Naive B cell (primary cell): Measurements from ENCODE around the gene CA9. TPM values are rescaled to one million over a fixed set of nuclear protein-coding genes. Genes with fewer than 3 reads are reported as not detected.
A peak's percentile ranks its signal among the peaks of the same experiment; 100 is the strongest.

Experiments used
- ATAC-seq, 2 donors: fragments of 150-1000 bp; cut with Tn5 transposase; 2 replicates each; pipeline ENCODE4 v1.10.0; 2021; ENCODE audit warnings: low read depth in 2 of 2, mild to moderate bottlenecking in 2 of 2, moderate library complexity in 2 of 2
- DNase-seq: peaks from one replicate; pipeline ENCODE4 v3.0.0; 2022
- H3K27ac Mint-ChIP-seq, 6 donors: one replicate each; pipeline ENCODE4 v1.8.0; 2020 to 2022; ENCODE audit warnings: mild to moderate bottlenecking in 6 of 6, mixed read lengths in 6 of 6, moderate library complexity in 5 of 6, inconsistent platforms in 2 of 6
- H3K27me3 Mint-ChIP-seq, 3 donors: one replicate each; pipeline ENCODE4 v1.8.0; 2021 to 2022; ENCODE audit warnings: mixed read lengths in 3 of 3, mild to moderate bottlenecking in 1 of 3
- H3K36me3 Mint-ChIP-seq, 2 donors: one replicate each; pipeline ENCODE4 v1.8.0; 2020 to 2022; ENCODE audit warnings: mixed read lengths in 2 of 2, inconsistent platforms in 1 of 2, mild to moderate bottlenecking in 1 of 2
- H3K4me1 Mint-ChIP-seq, 3 donors: one replicate each; pipeline ENCODE4 v1.8.0; 2020 to 2022; ENCODE audit warnings: mixed read lengths in 3 of 3, inconsistent platforms in 1 of 3, mild to moderate bottlenecking in 1 of 3, moderate library complexity in 1 of 3
- H3K4me3 Mint-ChIP-seq, 8 donors: one replicate each; pipeline ENCODE4 v1.8.0; 2020 to 2022; ENCODE audit warnings: mild to moderate bottlenecking in 8 of 8, mixed read lengths in 8 of 8, moderate library complexity in 8 of 8, inconsistent platforms in 2 of 8
- H3K9me3 Mint-ChIP-seq, 7 donors: one replicate each; pipeline ENCODE4 v1.8.0; 2020 to 2022; ENCODE audit warnings: mixed read lengths in 7 of 7, mild to moderate bottlenecking in 5 of 7, inconsistent platforms in 2 of 7, moderate library complexity in 1 of 7
- polyA plus RNA-seq, 6 donors: library from polyadenylated mRNA; unstranded; fragments of 300-500 nt; fragmentation: Illumina TruSeq; gene quantifications; one replicate each; pipeline ENCODE4 v1.2.3, GENCODE V29; 2021; ENCODE audit warnings: low read depth in 6 of 6

The CA9 gene
- polyA plus RNA-seq, 6 donors from 2014 or later: not detected

DNA sequence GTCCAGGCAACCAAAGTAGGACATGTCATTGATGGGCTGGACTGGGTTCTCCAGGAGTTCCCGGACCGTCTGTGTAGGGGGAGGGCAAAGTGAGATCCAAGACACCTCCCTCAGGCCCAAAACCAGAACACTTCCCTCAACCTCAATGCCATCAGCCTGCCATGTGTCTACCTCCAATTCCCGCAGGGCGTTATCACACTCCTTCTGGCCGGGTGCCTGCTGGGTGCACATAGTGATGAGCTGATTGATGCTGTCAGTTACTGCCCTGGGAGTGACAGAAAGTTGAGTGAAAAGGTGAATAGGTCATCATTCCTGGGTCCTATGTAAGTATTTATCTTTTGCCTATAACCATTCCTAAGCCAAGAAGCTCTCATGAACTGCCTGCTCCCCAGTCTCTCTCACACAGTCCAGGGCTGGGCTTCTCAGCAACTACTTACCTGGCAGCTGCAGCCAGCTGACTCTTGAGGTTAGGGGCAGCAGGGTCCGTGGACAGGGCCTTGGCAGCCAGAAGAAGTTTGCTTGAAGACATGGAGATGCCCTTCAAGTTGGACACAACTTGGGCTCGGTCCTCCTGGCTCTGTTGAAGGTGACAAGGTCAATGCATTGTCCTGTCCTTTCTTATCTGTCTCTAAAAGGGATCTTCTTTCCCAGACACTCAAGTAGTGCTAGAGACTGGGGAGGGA lies 37.2 kb downstream of the CA9 start:
- Mint-ChIP-seq H3K27ac (peak overlapping the region in 3 of 6 donors; percentile 39 to 66 (median 58)), H3K9me3 (no peaks in the 10 kb centered on the region), H3K36me3 (peaks cover 14 to 62% of the 10 kb centered on the region in 2 donors), H3K4me3 (no peak overlapping the region), H3K27me3 (no peaks in the 10 kb centered on the region), H3K4me1 (peaks cover 2 to 13% (median 11%) of the 10 kb centered on the region in 3 donors)
- DNase-seq (no peak), ATAC-seq (no peak)

DNA sequence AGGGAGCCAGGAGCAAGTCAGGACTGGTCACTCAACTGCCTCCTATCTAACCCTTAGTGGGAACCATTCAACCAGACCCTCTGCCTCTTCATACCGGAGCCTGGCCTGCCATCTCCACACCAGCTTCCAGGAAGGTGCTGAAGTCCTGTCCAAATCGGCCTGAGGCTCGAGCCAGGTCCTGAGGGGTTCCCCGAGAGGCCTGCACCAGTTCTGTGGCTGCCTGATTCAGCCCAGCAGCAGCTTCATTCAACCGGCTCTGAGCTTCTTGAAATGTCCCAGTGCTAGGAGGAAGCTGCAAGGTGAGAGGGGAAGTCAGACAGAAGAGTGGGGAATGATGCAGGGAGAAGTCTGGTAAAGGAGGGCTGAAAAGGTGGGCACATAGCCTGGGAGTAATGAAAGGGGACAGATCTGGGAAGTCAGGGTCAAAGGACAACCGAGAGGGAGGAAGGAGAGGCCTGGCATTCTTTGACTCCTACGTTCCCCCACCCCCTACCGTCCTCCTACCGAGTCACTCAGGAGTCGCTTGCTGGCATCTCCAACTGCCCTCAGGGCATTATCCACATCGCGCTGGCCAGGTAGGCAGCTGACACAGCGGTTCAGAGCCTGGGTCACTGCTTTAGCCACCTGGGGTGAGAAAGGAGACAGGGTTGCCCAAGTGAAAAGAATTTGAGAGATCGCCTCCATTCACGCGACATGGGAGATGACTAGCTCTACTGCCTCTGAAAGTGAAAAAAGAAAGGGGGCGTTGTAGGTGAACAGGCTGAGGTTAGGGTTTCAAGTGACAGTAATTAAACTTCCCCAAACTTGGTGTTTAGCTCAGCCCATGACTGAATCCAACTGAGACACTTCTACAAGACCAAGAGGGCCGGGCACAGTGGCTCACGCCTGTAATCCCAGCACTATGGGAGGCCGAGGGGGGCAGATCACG lies 38.0 kb downstream of the CA9 start:
- H3K9me3 Mint-ChIP-seq: no peaks in the 10 kb centered on the region
- no peak overlapping the region for H3K4me3 Mint-ChIP-seq
- H3K27me3 Mint-ChIP-seq: no peaks in the 10 kb centered on the region
- ATAC-seq (no peak), DNase-seq (no peak)
- H3K4me1 Mint-ChIP-seq: peaks cover 2 to 18% (median 12%) of the 10 kb centered on the region in 3 donors
- H3K27ac Mint-ChIP-seq: peak overlapping the region in 2 of 6 donors; percentile 26 to 75
- peaks cover 21 to 65% of the 10 kb centered on the region in 2 donors for H3K36me3 Mint-ChIP-seq

DNA sequence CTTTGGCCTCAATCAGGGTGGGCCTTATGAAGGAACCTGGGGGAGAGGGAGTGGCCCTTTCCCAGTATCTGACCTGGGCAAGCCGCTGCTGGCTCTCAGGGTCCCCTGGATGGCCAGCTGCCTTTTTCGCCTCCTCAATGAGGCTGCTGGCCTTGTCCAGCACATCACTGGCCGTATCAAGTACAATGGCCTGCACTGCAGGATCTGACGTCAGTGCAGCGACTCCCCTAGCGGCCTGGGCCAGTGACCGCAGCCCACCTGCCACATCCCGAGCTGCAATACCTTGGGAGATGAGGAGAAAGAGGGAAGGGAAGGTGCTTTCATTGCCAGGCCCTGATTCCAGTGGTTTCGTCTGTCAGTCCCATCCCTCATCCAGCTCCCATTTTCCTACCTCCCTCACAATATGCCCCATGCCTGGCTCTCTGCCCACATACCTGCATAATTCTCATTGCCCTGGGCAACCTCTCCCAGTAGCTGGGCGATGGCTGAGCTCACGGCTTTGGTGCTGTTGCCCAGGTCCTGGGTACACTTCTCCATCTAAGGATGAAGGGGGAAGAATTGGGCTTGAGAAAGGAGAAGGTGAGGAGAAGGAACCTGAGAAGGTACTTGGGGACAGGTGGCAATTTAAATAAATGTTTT lies 39.2 kb downstream of the CA9 start:
- Mint-ChIP-seq H3K27me3 (no peaks in the 10 kb centered on the region), H3K9me3 (no peaks in the 10 kb centered on the region), H3K36me3 (peaks cover 16 to 57% of the 10 kb centered on the region in 2 donors), H3K4me3 (no peak overlapping the region), H3K4me1 (peaks cover 4 to 12% (median 5%) of the 10 kb centered on the region in 3 donors), H3K27ac (peak overlapping the region in 1 of 6 donors; percentile 30)
- ATAC-seq (no peak), DNase-seq (no peak)

DNA sequence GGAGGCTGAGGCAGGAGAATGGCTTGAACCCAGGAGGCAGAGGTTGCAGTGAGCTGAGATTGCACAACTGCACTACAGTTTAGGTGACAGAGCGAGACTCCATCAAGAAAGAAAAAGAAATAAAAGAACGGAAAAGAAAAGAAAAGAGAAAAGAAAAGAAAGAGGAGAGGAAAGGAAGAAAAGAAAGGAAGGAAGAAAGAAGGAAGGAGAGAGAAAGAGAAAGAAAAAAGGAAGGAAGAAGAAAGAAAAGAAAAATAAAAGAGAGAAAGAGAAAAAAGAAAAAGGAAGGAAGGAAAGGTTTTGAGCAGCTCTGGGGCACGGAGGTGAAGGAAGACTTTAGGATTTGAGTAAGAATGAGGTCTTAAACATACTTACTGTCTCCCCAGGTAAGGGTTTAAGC lies 39.9 kb downstream of the CA9 start:
- no peaks in the 10 kb centered on the region for H3K9me3 Mint-ChIP-seq
- H3K27ac Mint-ChIP-seq: peak overlapping the region in 2 of 6 donors; percentile 30 to 96
- H3K4me3 Mint-ChIP-seq: no peak overlapping the region
- no peaks in the 10 kb centered on the region for H3K27me3 Mint-ChIP-seq
- DNase-seq (no peak), ATAC-seq (no peak)
- peaks cover 19 to 50% of the 10 kb centered on the region in 2 donors for H3K36me3 Mint-ChIP-seq
- H3K4me1 Mint-ChIP-seq: peaks cover 11 to 15% (median 12%) of the 10 kb centered on the region in 3 donors

DNA sequence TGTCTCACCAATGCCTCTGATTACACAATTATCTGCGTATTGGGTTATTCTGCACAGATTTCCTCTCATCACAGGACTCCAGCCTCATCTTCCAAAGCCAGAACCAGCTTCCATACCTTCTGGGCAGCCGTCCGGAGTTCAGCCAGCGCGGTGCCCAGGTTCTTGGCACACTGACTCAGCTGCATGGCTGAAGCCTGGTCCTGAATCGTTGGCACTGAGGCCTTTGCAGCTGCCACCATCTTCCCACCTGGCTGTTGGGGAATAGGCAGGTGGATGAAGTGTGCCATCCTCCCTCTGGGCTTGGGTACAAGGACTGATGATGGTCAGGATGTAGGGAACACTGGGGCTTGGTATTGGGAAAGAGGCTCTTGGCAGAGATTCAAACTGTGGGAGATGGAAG lies 40.4 kb downstream of the CA9 start:
- Mint-ChIP-seq H3K4me1 (peaks cover 16 to 17% (median 16%) of the 10 kb centered on the region in 3 donors), H3K27me3 (no peaks in the 10 kb centered on the region), H3K4me3 (no peak overlapping the region), H3K27ac (no peak overlapping the region), H3K36me3 (peaks cover 19 to 45% of the 10 kb centered on the region in 2 donors), H3K9me3 (no peaks in the 10 kb centered on the region)
- DNase-seq (no peak), ATAC-seq (no peak)

DNA sequence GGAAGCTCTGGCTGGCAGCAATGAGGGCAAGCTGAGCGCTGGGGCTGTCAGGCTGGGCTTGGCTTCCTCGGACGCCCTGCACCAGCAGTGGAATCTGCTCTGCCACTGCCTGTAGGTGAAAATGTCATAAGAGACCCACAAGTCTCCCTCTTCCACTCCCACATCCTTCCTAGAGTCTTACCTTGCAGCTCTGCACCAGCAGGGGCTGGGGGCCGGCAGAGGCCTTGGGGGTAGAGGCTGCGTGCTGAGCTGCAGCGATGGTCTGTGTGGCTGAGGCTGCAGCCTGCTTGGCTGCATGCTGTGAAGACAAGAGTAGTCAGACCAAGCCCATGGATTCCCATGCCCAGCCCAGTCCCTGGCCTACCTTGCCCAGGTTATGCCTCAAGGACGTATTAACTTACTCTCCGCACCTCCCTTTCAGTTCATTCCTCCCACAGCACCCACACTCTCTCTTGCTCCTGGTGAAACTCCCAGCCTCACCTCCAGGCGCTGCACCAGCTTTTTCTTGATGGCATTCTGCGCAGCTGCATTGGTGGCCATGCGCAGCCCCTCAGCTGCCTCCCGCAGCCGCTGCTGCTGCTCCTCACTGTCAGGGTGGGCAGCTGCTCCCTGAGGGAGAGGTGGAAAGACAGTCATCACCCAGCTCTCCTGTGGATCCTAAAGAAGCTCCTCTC lies 41.0 kb downstream of the CA9 start:
- Mint-ChIP-seq H3K27ac (peak overlapping the region in 2 of 6 donors; percentile 20 to 48), H3K27me3 (no peaks in the 10 kb centered on the region), H3K4me1 (peaks cover 22 to 23% (median 22%) of the 10 kb centered on the region in 3 donors), H3K36me3 (peaks cover 19 to 51% of the 10 kb centered on the region in 2 donors), H3K9me3 (no peaks in the 10 kb centered on the region), H3K4me3 (no peak overlapping the region)
- DNase-seq (no peak), ATAC-seq (no peak)

DNA sequence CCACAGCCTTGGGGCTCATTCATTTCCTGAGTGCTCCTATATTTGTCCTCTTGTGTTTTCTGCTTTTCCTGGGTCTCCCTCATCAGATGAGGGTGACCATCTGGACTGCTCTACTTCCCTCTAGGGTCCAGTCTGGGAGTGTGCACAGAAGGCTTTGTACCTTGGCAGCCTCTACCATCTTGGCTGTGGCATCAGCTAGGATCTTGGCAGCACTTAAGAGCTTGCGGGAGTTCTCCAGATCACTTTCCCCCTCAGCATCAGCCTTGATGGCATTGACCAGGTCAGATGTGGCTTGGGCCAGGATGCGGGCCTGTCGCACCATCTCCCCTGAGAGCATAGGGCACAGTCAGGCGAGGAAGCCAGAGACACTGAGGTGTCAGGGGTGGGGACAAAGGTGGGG lies 42.5 kb downstream of the CA9 start:
- no peaks in the 10 kb centered on the region for H3K9me3 Mint-ChIP-seq
- H3K27ac Mint-ChIP-seq: peak overlapping the region in 3 of 6 donors; percentile 89 to 98 (median 95)
- peaks cover 22 to 26% (median 23%) of the 10 kb centered on the region in 3 donors for H3K4me1 Mint-ChIP-seq
- DNase-seq (no peak), ATAC-seq (no peak)
- no peak overlapping the region for H3K4me3 Mint-ChIP-seq
- H3K27me3 Mint-ChIP-seq: no peaks in the 10 kb centered on the region
- H3K36me3 Mint-ChIP-seq: peaks cover 19 to 53% of the 10 kb centered on the region in 2 donors

DNA sequence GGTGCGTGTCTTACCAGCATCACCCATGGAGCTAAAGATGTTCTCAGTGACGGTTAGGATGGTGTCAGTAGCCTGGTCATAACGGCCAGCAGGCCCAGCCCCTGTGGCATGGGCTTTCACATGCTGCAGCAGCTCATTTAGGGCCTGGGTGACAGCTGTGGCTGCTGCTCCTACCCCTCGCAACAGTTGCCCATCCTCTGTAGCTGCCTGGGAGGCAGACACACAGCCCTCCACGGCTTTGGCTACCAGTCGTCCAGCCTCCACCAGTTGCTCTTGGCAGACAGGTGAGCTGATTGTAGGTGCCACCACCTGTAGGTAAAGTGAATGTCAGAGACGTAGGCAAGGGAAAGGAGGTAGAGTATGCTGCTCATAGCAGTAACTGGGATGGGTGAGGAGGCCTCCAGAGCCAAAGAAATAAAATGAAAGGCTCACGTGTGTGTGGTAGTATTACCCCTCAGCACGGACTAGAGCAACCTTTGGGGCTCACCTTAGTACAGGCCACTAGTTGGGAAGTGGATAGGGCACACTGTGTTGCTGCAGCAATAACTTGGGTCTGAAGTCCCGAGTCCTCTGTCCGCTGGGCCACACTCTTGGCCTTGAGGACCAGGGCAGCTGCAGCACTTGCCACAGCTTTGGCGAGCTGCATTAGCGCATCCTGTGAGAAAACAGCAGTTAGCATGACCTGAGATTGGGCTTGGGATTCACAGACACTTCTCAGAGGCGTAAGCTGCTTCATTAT lies 43.6 kb downstream of the CA9 start:
- peaks cover 22 to 32% (median 29%) of the 10 kb centered on the region in 3 donors for H3K4me1 Mint-ChIP-seq
- H3K4me3 Mint-ChIP-seq: peak overlapping the region in 1 of 8 donors; percentile 61
- peaks cover 30 to 56% of the 10 kb centered on the region in 2 donors for H3K36me3 Mint-ChIP-seq
- H3K9me3 Mint-ChIP-seq: no peaks in the 10 kb centered on the region
- ATAC-seq (no peak), DNase-seq (no peak)
- H3K27me3 Mint-ChIP-seq: no peaks in the 10 kb centered on the region
- peak overlapping the region in 3 of 6 donors; percentile 76 to 95 (median 88) for H3K27ac Mint-ChIP-seq

DNA sequence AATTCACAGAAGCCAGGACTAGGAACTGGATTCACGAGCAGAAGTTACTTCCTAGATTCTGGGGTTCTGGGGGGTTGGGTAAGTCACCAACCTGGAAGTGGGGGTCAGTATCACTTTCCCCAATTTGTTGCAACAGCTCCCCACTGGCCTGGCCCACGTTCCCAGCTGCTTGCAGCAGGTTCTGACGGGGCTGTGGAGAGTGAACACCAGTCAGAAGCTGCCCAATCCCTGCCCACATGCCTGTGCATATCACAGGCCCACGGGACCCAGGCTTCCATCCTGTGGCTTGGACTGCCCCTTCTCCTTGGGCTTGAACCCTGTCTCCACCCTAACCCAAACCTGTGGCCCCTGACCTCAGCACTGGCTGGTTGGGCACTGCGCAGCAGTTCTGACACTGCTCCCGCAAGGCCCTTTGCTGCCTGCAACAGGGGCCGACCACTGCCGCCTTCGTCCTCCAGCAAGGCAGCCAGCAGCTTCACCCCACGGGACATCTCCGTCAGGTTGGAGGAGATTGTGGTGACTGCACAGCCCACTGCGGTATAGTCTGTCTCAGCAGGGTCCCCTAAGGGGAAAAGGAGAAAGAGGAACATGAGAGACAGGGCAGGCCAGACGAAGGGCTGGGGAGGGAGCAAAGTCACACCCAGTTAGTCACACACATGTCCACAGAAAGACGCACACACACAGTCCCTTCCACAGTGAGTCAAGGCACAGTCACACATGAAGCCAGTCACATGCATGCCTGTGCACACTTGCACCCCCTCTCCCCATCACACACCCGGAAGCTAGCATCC lies 45.2 kb downstream of the CA9 start:
- H3K36me3 Mint-ChIP-seq: peaks cover 32 to 49% of the 10 kb centered on the region in 2 donors
- peak overlapping the region in 3 of 8 donors; percentile 34 to 77 (median 40) for H3K4me3 Mint-ChIP-seq
- H3K27me3 Mint-ChIP-seq: no peaks in the 10 kb centered on the region
- ATAC-seq: peak; percentile 96 to 97
- peak; percentile 77 for DNase-seq
- H3K4me1 Mint-ChIP-seq: peaks cover 22 to 32% (median 31%) of the 10 kb centered on the region in 3 donors
- no peaks in the 10 kb centered on the region for H3K9me3 Mint-ChIP-seq
- H3K27ac Mint-ChIP-seq: peak overlapping the region; percentile 88 to 98 (median 94)

DNA sequence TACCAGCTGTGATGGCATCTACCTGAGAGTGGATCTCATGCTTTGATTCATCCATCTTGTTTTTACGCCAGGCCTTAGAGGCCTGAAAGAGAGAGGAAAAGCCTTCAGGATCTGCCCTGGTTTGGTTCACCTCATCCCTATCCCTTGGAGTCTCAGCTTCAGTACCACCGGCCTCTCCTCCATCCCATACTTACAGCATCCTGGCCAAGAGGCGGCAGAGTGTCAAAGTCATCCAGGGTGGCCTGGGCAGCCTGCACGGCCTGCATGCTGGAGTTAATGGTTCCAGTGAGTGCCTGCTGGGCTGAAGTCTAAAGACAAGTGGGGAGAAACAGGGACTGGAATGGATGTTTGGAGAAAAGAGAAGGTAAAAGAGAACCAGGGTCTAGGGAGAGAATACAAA lies 45.8 kb downstream of the CA9 start:
- no peaks in the 10 kb centered on the region for H3K27me3 Mint-ChIP-seq
- ATAC-seq (no peak), DNase-seq (no peak)
- peaks cover 22 to 34% (median 34%) of the 10 kb centered on the region in 3 donors for H3K4me1 Mint-ChIP-seq
- peak overlapping the region; percentile 88 to 98 (median 94) for H3K27ac Mint-ChIP-seq
- peak overlapping the region in 2 of 8 donors; percentile 34 to 77 for H3K4me3 Mint-ChIP-seq
- H3K36me3 Mint-ChIP-seq: peaks cover 32 to 53% of the 10 kb centered on the region in 2 donors
- no peaks in the 10 kb centered on the region for H3K9me3 Mint-ChIP-seq

DNA sequence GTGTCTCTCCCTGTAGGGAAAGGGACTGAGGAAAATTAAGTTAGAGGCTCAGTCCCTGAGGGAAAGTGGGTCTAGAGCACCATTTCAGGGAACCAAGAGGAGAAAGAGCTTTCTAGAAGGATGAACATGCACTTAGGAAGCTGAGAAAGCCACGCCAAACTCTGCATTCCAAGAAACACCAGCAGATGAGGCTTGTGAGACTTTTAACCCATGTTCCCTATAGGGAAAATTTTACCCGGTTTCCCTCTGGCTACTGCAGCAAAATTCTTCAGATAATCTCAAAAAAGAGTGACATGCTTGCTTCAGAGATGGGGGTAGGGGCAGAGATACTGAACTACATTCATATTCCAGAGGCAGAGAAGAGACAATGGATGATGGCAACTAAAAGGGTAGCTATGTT lies 49.7 kb downstream of the CA9 start:
- Mint-ChIP-seq H3K36me3 (peaks cover 14 to 34% of the 10 kb centered on the region in 2 donors), H3K4me3 (no peak overlapping the region), H3K9me3 (no peaks in the 10 kb centered on the region), H3K4me1 (peaks cover 14 to 30% (median 28%) of the 10 kb centered on the region in 3 donors), H3K27me3 (no peaks in the 10 kb centered on the region), H3K27ac (peak overlapping the region in 2 of 6 donors; percentile 78 to 93)
- ATAC-seq: no peak
- DNase-seq: no peak

DNA sequence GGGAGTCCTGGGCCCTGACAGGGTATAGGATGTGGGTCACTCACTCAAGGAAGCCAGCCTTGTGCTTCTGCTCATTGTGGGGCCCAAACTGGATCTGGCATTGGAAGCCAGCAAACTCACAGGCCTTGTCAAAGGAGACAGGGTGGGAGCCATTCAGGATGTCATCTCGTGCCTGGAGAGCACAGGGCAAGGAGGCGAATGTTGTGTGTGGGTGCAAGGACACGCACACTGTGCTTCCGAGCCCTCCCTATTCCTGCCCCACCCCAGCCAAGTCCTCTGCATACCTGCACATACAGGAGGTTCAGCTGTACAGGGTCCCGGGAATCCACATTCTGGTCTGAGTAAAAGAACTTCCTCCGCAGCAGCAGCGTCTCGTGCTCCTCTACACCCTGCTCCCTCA lies 50.2 kb downstream of the CA9 start:
- peaks cover 10 to 27% (median 23%) of the 10 kb centered on the region in 3 donors for H3K4me1 Mint-ChIP-seq
- no peak for ATAC-seq
- no peak overlapping the region for H3K4me3 Mint-ChIP-seq
- H3K9me3 Mint-ChIP-seq: no peaks in the 10 kb centered on the region
- H3K27ac Mint-ChIP-seq: peak overlapping the region in 1 of 6 donors; percentile 57
- H3K36me3 Mint-ChIP-seq: peaks cover 13 to 34% of the 10 kb centered on the region in 2 donors
- H3K27me3 Mint-ChIP-seq: no peaks in the 10 kb centered on the region
- DNase-seq: no peak
